Choroid plexus epithelial cell (primary cell): ENCODE measurements around the gene ATP6V0A1.

Source experiments
- DNase-seq: peaks from one replicate; pipeline ENCODE4 v3.0.0-alpha.2; 2010; ENCODE audit warnings: low read depth
- H3K4me3 ChIP-seq: 2 replicates; pipeline ENCODE4 v1.5.1; 2011; ENCODE audit warnings: low read depth, mild to moderate bottlenecking, control low read depth, low read length, moderate library complexity
- CTCF ChIP-seq: conservative IDR thresholded peaks from 2 replicates; pipeline ENCODE4 v1.5.1; 2011; ENCODE audit warnings: low read depth, mild to moderate bottlenecking, control low read depth, inconsistent platforms, low read length, moderate library complexity

ATP6V0A1 gene

GRCh38 chr17:42566883-42567573 lies 108.3 kb downstream of the ATP6V0A1 start, which contains the start of gene MLX:
Gene MLX, plus strand, starts transcription at chr17:42567100. Its CDS starts 25 bp downstream, at chr17:42567125.
- H3K4me3 ChIP-seq = peak within 1 kb of the TSS; percentile 74
- no peak for TF ChIP-seq CTCF
- DNase-seq = peak; percentile 92

GRCh38 chr17:42568341-42569111 lies 109.8 kb downstream of the ATP6V0A1 start:
- TF ChIP-seq CTCF = no peak
- H3K4me3 ChIP-seq = no peak overlapping the region

GRCh38 chr17:42571435-42572225 lies 113.0 kb downstream of the ATP6V0A1 start:
- no peak for DNase-seq
- no peak for TF ChIP-seq CTCF
- H3K4me3 ChIP-seq = no peak overlapping the region

More at GRCh38 chr17:42568341-42569111, 109.8 kb downstream of the ATP6V0A1 start:
- DNase-seq = no peak
